ENCODE data around the gene MAP3K12. TPM values are rescaled to one million over a fixed set of nuclear protein-coding genes. Genes with fewer than 3 reads are reported as not detected.

Gene MAP3K12
- total and polyA plus RNA-seq, 2 of the 8 experiments (the other 6 are each of a cell fraction or from before 2014, with no cell fraction given): 23.4 to 42.7 TPM

DNA sequence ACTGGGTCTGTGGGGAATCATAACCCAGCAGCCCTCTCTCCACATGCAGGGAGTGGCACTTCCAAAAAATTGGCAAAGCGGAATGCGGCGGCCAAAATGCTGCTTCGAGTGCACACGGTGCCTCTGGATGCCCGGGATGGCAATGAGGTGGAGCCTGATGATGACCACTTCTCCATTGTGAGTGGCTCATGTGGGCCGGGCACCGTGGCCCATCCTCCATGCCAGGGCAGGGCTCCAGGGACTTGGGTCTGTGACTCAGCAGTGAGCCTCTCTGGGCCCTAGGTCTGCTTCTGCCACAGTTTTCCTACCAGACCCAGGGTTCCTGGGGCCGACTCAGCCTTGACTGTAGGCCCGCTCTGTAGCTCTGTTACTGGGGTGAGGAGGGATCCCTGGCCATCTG is 5.8 kb upstream of the MAP3K12 start:
- Histone ChIP-seq H3K4me1 (replicated peaks in 1 of 4; ENCODE audit: control insufficient read depth in 3 of 4, insufficient read depth in 4 of 4, low read length in 3 of 4) (peaks cover 0 to 10% (median 8%) of the 10 kb centered on the region in 4 experiments; a peak in 6 of 7 replicates), H4K8ac (ENCODE audit: extremely low read depth, insufficient read depth, low read length) (no peak overlapping the region), H3K23ac (ENCODE audit: insufficient read length) (no peak overlapping the region), H2BK15ac (ENCODE audit: low read length) (no peak overlapping the region), H2AK5ac (ENCODE audit: low read depth, low read length) (no peak overlapping the region), H4K91ac (replicated peaks; ENCODE audit: insufficient read length, low read length) (no peak overlapping the region), H4K5ac (ENCODE audit: insufficient read length, low read depth, low read length) (no peak overlapping the region), H3K27me3 (replicated peaks in 1 of 4; ENCODE audit: control insufficient read depth in 3 of 4, extremely low read depth in 1 of 4, insufficient read depth in 3 of 4, low read length in 3 of 4) (no peaks in the 10 kb centered on the region), H3K4me2 (ENCODE audit: insufficient read depth in 1 of 2, low read depth in 2 of 2, low read length in 2 of 2) (no peak overlapping the region), H3K27ac (ENCODE audit: low read depth, low read length) (no peak overlapping the region), H3K23me2 (ENCODE audit: low read depth, low read length) (peaks cover 9% of the 10 kb centered on the region), H3K18ac (ENCODE audit: extremely low read depth, low read length) (no peak overlapping the region), H3K56ac (replicated peaks; ENCODE audit: insufficient read length, low read depth, low read length) (no peak overlapping the region), H3K9ac (replicated peaks in 1 of 4; ENCODE audit: extremely low read depth in 1 of 4, low read depth in 3 of 4, low read length in 3 of 4) (no peak overlapping the region), H2BK12ac (ENCODE audit: low read depth, low read length) (no peak overlapping the region), H4K20me1 (replicated peaks in 1 of 2; ENCODE audit: control insufficient read depth in 1 of 2, insufficient read depth in 2 of 2, low read length in 2 of 2) (peaks cover 0 to 4% of the 10 kb centered on the region in 2 experiments), H3K79me1 (ENCODE audit: low read depth, low read length) (peaks cover 8% of the 10 kb centered on the region), H3K36me3 (ENCODE audit: control insufficient read depth in 2 of 4, insufficient read depth in 4 of 4, low read length in 3 of 4) (peaks cover 9 to 23% (median 14%) of the 10 kb centered on the region in 4 experiments; a peak in 7 of 8 replicates), H2BK5ac (ENCODE audit: low read depth, low read length) (no peak overlapping the region), H2BK120ac (replicated peaks; ENCODE audit: low read depth, low read length) (no peak overlapping the region), H3K9me3 (ENCODE audit: insufficient read depth in 2 of 2, low read depth in 1 of 2, low read length in 1 of 2) (no peaks in the 10 kb centered on the region), H2AFZ (ENCODE audit: low read length) (no peak overlapping the region), H3K14ac (ENCODE audit: insufficient read length) (no peak overlapping the region), H3K79me2 (ENCODE audit: control insufficient read depth in 1 of 2, insufficient read depth in 2 of 2, low read length in 2 of 2) (peaks cover 0 to 12% of the 10 kb centered on the region in 2 experiments; a peak in 2 of 4 replicates), H3K4ac (replicated peaks; ENCODE audit: insufficient read length, low read depth, low read length) (no peak overlapping the region), H3K4me3 (ENCODE audit: extremely low read depth in 1 of 4, insufficient read depth in 2 of 4, low read depth in 3 of 4, low read length in 4 of 4) (no peak overlapping the region), H2BK20ac (ENCODE audit: low read length) (no peak overlapping the region)
- POLR2A ChIA-PET (ENCODE audit: partially characterized antibody): interaction anchor here (0.7 to 67.0 kb wide), 3 partner anchors 11 to 143 kb away, joined by 3 to 3397 read pairs (median 10); partner anchors contain the start of genes PCBP2 and PRR13
- FAIRE-seq (no peak), DNase-seq (ENCODE audit: low read depth in 1 of 2, low spot score in 2 of 2) (no peak)
- TF ChIP-seq RNF2 (IDR thresholded peaks at IDR 0.05; ENCODE audit: borderline replicate concordance, low read depth, low read length, missing control alignments, poor library complexity, severe bottlenecking) (no peak), TAF1 (IDR thresholded peaks at IDR 0.05; ENCODE audit: low read depth, low read length) (no peak), EP300 (IDR thresholded peaks at IDR 0.05; ENCODE audit: borderline replicate concordance in 1 of 2, low read depth in 2 of 2, low read length in 2 of 2) (no peak), ZNF274 (IDR thresholded peaks at IDR 0.05; ENCODE audit: borderline replicate concordance, extremely low read depth, low read length) (no peak), KDM4A (IDR thresholded peaks at IDR 0.05; ENCODE audit: low read depth, low read length, severe bottlenecking) (no peak)
- 93% methylated on average over 10 of the region's 10 CpGs; no CpG with 5 or more reads in 1 of the 2 experiments for WGBS, 2 experiments (ENCODE audit: extremely low coverage in 1 of 2, insufficient coverage in 1 of 2, insufficient read length in 1 of 2, insufficient replicate concordance in 2 of 2, low coverage in 1 of 2, low lambda C conversion rate in 2 of 2, missing lambda C conversion rate in 1 of 2)
- CTCF ChIA-PET (ENCODE audit: partially characterized antibody): interaction anchor here (0.7 to 3.9 kb wide), 6 partner anchors 12 to 184 kb away, joined by 3 to 20 read pairs (median 7); partner anchors contain the start of gene AAAS
